GM21723 (cell line): ENCODE measurements around the gene STK10.
A peak's percentile ranks its signal among the peaks of the same experiment; 100 is the strongest.

Source experiments
- ATAC-seq: cut with Tn5 transposase; IDR thresholded peaks from one replicate; pipeline ENCODE4 v1.9.1; 2021; ENCODE audit warnings: mild to moderate bottlenecking, moderate library complexity; ENCODE audit not compliant: unreplicated experiment

The STK10 gene

DNA sequence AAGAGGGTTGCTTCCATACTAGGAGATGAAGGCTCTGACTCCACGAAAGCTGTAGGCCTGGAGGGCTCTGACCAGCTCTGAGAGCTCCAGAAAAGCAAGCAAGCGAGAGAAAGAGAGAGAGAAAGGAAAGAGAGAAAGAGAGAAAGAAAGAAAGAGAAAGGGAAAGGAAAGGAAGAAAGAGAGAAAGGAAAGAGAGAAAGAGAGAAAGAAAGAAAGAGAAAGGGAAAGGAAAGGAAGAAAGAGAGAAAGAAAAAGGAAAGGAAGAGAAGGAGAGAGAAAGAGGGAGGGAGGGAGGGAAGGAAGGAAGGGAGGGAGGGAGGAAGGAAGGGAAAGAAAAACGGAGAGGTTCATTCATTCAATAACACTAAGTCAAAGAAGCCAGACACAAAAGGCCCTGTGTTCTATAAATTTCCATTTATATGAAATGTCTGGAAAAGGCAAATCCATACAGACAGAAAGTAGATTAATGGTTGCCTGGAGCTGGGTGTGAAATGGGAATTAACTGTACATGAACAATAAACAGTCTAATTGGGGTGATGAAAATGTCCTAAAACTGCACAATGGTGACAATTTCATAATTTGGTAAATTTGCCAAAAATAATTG lies 1.8 kb upstream of the STK10 start:
- ATAC-seq: no peak

DNA sequence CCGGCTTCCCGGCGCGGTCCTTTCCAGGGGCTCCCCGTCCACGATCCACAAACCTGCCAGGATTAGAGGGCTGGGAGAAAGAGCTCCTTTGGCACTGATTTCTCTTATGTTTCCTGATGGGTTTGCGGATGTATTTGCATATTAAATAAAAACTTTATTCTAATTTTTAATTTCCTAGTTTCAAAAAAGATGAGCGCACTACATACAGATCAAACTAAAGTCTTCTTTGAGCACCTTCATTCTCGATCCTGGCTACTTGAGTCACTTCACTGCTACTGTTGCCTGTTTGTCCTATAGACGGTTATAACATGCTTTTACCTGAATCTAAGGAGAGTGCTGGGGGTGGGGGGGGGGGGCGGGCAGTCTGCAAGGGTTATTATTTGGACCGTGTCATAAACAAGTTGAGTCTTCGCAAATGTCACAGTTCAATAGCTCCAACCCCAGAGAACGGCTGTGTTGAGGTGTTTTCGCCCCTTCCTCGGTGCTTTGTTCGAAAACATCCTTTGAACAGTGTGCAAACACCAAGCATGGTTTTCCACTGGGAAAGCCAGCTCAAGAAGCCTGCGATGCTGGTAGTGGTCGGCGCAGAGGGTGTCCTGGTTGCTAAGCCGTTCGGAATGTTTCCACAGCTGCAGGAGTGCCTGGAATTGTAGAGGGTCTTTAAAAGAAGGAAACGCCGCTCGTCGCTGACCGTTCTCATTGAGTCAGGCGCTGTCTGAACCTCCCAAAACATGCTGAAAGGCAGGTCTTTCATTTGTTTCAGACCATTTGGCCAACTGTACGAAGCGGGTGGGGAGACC lies 1.1 kb upstream of the STK10 start:
- no peak for ATAC-seq

DNA sequence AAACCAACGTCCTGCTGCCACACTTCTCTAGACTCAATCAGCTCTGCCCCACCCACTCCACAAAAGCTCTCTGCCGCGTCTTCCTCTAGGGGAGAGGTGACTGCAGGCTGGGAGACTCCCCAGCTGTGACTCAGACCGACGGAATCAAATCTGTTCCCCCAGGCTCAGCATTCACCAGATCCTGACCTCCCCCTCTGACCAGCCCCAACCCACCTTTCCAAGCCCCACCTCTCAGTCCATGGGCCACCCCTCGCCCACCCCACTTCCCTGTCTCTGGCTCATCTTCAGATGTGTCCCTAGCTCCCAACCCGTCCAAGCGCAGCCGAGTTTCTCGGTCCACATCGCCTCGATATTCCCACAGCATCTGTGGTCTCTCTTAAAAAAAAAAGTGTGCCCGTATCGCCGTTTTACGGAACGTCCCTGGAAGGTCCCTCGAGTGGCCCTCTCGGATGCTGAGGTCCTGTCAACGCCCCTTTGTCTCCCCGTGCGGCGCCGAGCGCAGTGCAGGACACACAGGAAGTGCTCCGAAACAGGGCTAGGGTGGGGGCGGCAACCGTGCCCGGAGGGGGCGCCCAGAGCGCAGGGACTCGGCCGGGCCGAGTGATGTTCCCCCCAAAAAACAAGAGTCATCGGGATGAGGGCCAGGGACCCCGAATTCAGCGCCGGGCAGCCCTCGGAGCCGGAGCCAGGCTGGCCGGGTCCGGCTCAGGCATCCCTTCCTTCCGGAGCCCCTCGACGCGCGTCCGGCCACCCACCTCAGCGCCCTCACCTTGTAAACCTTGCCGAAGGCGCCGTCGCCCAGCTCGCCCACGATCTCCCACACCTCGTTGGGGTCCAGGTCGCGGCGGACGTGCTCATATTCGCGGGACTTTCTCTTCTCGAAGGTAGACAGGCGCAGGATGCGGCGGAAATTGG lies 649 bp downstream of the STK10 start:
- ATAC-seq: peak; percentile 35

DNA sequence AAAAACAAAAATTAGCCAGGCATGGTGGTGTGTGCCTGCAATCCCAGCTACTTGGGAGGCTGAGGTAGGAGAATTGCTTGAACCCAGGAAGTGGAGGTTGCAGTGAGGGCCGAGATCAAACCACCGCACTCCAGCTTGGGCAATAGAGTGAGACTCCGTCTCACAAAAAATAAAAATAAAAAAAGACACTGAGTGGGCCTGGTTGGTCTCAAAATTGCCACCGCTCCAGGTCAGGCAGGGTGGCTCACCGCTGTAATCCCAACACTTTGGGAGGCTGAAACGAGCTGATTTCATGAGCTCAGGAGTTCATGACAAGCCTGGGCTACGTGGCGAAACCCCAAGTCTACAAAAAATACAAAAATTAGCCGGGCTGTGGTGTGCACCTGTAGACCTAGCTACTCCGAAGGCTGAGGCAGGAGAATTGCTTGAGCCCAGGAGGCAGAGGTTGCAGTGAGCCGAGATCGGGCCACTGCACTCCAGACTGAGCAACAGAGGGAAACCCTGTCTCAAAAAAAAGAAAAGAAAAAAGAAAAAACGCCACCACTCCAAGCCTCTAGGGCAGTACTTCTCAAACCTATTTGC lies 1.8 kb downstream of the STK10 start:
- ATAC-seq: no peak

DNA sequence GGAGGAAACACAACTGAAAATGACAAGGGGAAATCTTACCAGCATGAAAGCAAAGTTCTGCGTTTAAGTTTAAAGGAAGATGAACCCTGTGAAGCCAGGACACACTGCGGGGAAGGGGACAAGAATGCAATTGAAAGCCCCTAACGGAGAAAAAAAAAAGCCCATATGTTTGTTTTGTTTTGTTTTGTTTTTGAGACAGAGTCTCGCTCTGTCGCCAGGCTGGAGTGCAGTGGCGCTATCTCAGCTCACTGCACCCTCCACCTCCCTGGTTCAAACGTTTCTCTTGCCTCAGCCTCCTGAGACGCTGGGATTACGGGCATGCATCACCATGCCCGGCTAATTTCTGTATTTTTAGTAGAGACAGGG lies 2.9 kb downstream of the STK10 start:
- ATAC-seq: no peak

DNA sequence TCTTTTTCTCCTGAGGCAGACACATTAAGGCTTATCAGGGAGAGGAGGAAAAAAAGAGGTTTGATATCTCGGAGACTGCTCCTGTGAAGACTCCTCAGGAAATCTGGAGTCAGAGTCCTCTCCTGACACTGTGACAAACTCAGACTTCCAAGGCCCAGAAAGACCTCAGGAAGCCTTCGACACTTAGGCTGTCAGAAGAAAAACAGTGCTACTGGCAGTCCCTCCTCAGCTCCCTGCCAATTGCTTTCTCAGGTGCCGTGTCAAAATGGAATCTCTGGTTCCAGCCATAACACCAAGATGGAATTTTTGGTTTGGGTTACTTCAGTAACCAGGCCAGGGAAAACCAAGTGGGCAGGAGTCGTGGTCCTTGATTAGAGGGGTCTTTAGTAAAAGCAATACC lies 4.1 kb downstream of the STK10 start:
- ATAC-seq: no peak

DNA sequence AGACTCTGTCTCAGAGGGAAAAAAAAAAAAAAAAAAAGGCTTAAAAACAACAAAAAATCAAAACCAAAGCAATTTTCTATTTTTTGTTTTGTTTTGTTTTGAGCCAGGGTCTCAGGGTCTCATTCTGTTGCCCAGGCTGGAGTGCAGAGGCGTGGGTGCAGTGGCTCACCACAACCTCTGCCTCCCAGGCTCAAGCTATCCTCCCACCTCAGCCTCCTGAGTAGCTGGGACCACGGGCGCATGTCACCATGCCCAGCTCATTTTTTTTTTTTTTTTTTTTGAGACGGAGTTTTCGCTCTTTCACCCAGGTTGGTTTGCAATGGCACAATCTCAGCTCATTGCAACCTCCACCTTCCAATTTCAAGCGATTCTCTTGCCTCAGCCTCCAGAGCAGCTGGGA lies 5.7 kb downstream of the STK10 start:
- no peak for ATAC-seq

DNA sequence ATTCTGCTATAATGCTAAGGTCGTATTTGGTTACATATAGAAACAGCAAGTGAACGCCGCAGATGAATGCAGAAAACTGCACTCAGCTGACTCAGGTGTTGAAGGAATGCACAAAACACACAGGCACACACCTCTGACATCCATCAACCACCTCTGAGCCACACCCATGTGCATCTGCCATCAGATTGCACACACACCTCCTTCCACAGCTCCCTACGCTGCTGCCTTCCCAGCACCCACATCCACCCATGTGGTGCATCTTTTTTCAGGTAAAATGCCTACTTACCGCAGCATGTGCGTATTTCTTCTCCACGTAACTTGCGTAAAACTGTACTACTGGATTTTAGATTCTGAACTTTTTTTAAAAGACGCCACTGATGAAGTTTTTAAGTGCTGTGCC lies 7.1 kb downstream of the STK10 start:
- ATAC-seq: no peak

DNA sequence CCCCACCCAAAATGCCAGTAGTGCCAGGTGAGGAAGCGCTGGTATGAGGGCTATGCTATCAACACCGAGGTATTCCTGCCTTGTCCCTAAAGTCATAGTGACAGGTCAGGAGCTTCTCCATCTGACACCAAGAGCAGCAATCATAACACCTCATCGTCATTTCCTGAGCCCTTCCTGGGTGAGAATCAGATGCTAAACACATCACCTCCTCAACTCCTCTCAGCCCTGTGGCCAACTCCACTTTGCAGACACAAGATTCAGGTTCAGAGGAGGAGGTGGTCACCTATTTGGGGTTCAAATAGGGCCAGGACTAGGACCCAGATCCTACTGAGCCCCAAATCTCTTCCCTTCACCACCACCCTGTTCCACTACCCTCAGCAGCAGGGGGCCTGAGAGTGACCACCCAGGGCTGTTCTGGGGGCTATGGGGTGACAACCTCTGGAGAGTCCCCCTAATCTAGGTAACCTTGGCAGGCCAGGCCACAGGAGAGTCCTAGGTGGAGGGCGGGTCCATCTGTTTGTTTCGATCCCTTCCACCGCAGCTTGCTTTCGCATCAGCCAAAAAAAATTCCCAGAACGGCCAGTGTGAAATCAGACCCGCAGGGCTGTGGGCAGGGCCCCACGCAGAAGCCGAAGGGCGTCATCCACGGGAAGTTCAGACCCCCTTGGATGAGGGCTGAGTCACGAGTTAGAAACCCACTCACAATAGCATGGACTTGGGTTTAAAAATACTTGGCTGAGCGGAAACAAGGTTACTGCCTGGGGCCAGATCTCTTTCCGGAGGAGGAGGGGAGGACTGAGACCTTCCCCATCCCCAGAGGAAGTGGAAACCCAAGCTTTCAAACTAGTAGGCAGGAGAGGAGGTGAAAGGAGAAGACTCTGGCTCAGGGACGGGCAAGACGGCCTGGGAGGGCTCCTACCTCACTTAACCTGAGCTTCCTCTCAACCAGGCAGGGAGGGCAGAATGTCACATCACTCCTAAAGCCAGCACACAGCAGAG lies 8.7 kb downstream of the STK10 start:
- peak; percentile 41 for ATAC-seq

DNA sequence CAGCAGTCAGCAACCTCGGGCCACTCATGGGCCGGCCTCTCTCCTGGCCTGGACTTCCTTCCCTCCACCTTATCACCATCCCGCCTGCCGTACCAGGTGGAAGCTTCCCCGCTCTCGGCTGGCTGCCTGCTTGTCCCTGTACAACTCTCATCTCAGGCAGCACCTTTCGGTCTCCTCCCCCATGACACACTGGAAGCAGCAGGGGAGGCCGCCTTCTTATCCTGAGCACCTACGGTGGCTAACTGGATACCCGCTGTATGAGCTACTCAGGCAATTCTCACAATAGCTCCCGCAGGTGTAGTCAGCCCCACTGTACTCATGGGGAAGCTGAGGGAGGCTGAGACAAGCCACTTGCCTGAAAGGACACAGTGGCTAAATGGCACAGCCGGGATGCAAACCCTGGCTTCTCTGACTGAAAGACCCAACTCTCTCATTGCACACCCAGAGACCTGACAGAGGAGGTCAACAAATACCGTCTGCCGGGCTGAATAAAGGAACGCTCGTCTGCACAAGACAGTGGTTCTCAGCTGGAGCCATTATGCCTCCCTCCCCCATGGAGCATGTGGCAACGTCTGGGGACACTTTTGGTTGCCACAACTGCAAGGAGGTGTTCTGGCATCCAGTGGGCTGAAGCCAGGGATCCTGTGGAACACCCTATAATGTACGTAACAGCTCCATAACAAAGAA lies 9.6 kb downstream of the STK10 start:
- ATAC-seq: no peak

DNA sequence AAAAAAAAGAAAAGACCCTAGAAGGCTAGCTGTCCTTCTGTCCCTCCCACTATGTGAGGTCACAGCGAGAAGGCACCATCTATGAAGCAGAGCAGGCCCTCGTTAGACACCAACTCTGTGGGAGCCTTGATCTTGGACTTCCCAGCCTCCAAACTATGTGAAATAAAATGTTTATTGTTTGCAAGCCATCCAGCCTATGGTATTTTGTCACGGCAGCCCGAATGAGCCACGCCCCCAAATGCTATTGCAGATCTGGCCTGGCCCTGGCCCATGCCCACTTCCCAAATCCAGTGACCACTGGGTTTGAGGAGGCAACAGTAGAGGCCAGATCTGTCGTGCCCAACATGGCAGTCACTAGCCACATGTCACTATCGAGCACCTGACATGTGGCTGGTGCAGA lies 10.8 kb downstream of the STK10 start:
- ATAC-seq: no peak

DNA sequence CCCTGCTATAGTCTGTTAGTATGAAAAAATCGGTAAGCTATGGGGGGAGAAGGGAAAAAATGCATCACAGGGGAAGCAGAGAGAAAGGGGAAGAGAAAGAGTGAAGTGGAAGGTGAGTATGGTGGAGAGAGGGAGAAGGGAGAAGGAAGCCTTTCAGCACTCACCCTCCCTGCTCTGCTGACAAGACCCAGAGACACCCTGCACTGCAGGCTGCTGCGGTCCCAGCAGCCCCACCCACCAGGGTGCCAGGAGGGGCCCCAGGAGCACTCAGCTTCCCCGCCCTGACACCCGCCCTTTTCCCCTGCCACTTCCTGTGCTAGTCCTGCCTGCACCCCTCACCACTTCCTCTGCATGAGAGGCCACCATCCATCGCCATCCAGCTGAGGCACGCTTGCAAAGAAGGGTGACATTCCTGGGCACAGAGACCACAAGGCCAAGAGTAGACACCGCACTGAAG lies 12.7 kb downstream of the STK10 start:
- peak; percentile 55 for ATAC-seq

DNA sequence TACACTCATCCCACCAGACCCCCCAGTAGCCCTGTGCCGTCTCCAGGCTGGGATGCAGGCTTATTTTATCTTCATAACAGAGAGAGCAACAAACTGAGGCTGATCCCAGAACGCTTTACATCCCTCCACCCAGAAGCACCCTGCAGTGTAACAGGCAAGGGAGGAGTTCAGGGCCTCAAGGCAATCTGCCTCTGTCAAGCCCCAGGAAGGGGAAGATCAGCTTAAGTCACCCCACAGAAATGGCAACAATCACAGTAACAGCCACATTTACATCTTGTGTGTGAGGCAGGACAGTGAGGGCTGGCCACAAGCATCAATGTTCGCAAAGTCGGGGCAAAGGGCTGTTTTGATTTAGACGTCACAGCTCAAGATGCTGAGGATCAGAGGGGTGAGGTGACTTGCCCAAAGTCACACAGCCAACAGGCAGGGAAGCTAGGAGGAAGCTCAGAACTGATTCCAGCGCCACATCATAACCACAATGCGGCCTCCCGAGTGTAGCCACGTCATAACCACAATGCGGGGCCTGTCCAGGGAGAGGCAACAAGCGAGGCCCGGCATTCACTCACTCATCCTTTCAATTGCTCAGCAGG lies 14.4 kb downstream of the STK10 start:
- ATAC-seq: no peak

DNA sequence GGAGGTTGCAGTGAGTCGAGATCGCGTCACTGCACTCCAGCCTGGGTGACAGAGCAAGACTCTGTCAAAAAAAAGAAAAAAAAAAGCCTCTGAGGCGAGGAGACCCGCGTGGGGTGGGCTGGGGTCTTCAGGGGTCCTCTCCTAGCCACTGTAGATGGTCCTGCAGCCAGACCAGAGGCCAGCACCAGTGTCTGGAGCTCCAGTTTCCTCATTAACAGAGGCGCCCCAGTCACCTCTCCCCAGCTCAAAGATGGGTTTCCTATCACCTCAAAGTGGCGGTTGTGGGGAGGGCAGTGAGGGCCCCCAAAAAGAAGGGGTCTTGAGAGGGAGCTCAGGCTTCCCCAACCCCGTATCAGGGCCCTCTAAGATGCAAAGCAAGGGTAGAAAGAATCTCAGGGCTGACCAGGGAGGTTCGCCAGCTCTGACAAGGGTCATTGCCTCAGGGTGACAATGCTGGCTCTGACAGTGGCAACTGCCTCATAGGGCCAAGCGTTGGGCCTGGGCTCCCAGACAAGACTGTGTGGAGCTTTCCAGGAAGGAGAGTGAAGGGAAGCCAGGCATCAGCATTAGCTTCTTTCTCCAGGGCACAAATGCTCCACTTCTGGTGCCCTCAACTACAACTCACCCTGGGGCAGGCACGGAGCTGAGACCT lies 15.0 kb downstream of the STK10 start:
- no peak for ATAC-seq

DNA sequence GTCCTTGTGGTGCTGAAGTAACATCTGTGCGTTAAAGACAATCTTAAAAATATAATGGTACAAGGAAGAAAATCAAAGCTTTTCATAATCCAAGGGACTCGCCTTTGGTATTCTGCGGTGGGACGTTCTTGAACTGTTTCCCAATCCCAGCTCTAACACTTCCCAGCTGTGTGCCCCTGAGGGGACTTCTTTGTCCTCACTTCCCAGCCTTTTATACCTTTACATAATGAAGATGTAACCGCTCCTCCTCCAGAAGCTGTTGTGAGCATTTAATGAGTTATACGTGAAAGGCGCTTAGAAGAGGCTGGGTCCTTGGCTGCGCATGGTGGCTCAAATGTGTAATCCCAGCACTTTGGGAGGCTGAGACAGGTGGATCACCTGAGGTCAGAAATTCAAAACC lies 16.9 kb downstream of the STK10 start:
- no peak for ATAC-seq

DNA sequence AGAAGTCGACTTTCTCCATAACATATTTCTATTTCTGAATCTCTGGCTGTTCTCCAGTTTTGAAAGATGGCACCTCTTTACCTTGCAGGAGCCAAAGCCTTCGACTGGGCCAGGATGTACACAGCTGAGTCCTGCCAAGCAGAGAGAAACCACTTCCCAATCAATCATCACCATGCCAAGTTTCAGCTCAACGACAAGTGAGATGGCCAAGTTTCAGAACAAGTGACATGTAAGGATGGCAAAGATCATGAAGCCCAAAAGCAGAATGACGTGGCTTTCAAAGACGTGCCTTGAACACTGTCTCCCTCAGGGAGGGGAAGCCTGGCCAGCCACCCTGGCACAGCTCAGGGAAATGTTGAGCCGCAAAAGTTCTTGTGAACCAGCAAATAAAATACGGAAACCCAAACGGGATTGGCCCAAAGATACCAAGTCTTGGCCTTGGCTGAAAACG lies 17.7 kb downstream of the STK10 start:
- ATAC-seq: no peak

DNA sequence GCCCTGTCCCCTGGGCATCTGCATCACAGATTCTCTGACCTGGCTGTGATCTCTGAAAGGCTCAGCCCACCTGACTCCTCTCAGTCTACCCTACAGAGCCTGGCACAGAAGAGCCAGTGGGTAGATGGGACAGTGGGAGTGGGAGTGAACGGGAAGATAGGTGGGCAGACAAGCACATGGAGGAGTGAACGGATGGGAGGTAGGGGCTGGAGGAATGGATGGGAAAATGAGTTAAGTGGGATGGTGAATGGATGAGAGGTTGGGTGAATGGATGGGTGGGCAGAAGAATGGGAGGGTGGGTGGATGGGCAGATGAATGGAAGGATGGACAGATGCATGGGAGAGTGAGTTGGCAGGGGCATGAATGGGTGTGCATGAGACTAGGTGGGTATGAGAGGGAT lies 18.8 kb downstream of the STK10 start:
- ATAC-seq: no peak

DNA sequence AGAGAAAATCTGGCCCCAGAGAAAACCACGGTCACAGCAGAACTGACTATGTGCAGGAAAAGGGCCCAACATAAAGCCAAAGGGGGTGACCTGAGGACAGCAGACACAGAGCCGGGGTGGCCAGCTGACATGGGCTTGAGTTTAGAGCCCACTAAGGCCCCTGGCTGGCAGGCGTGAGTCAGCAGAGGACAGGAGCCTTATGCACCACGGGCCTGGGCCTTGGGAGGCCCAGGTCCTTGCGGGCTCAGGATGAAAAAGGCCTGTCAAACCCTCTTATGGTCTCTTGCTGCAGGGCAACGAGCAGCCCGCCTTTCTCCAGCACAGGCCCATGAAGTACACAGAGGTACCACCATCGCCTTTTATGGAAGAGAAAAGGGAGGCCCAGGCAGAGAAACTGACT lies 19.7 kb downstream of the STK10 start:
- ATAC-seq: no peak

DNA sequence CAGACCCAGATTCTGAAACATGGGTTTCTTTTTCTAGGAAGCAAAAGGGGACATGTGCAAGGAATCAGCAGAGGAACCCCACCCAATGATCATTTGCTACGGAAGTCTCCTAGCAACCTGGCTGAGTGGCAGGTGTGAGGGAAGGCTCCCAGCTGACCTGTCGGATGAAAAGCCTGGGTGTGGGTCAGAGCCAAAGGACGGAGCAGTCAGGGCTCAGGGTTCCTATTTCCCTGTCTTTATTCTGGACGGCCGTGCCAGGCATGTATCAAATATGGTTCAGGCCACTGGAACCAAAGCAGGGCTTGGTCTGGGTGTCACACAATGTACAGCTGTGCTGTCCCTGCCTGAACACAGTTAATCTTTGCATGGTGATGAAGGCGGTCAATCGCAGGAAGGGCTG lies 20.1 kb downstream of the STK10 start:
- no peak for ATAC-seq
